ENCODE results near the gene SCML1.

Gene SCML1, protein sequence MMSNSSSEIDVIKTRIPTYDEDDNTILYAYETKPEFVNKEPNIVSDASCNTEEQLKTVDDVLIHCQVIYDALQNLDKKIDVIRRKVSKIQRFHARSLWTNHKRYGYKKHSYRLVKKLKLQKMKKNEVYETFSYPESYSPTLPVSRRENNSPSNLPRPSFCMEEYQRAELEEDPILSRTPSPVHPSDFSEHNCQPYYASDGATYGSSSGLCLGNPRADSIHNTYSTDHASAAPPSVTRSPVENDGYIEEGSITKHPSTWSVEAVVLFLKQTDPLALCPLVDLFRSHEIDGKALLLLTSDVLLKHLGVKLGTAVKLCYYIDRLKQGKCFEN

DNA sequence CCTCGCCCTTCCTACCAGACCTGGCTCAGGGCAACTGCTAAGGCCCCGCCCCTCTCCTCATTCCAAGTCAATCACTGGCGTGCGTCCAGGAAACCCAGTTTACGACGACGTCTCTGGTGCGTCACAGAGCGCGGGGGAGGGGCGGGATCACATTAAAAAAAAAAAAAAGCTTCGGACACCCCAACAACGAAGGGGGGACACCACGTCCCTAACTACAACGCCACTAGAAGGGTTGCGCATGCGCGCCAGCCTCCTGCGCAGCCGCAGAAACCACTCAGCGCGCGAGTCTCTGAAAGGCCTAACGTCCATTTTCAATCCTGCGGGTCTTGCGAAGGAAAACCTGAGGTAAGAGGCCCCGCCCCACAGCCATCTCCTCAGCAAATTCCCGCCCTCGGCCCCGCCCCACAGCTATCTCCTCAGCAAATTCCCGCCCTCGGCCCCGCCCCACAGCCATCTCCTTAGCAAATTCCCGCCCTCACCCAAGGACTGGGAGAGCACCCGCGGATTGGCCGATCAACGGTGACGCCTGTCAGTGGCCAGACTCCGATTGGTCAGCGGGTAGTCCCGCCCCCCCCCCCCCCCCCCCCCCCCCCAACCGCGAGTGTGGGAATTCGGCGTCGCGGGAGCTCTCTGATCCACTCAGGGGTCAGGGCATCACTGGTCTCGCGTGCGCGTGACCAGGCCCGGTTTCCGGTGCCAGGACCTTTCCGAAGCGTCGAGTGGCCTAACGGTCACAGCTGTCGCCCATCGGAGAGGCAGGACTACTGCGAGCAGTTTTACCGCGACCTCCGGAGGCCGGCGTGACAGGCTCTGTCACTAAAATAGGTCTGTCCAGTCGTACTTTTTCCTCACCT, at the start of gene SCML1:
TSS of gene SCML1 (plus strand) at position 638 of the 854 bp plus-strand sequence. CDS start 6,694 bp downstream, outside the sequence.
- DNase-seq (ENCODE audit: low read depth in 4 of 4, low spot score in 1 of 4), result peak; percentile 61 to 83 (median 72)

DNA sequence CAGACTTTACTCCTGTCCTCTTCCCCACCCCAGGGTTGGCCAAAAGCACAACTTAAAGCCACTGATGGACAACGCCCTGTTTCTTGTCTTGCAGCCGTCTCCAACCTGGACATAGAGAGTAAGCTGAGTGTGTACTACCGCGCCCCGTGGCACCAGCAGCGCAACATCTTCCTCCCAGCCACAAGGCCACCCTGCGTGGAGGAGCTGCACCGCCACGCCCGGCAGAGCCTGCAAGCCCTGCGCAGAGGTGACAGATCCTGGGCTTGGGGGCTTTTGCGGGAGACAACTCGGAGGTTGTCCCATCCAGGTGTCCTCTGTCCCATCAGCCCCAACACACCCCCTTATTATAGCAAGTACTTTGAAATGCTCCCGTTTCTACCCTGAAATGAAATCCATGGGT, 49.6 kb upstream of the SCML1 start:
- DNase-seq (ENCODE audit: low read depth in 4 of 4, low spot score in 1 of 4), result no peak

DNA sequence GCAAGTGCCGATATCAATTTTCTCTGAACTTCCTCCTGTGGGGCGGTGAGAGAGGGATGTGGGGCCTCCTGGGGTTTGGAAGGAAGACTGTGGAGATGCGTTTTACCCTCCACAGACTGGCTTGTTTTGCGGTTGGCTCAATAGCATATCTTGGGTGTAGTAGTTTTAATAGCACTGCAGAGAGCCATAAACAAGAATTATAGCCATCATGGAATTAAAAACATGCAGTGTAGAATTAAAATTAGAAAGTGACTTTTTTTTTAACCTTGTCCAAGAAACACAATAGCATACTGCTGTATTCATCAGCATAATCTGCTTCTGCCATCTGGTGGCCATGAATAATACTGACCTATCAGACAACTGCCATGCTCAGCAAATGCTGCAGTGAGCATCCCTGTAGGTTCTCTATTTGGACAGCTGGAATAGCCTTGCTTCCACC, 47.3 kb upstream of the SCML1 start:
- DNase-seq (ENCODE audit: low read depth in 4 of 4, low spot score in 1 of 4), result peak in 3 of 4 experiments; percentile 2 to 17 (median 15)

DNA sequence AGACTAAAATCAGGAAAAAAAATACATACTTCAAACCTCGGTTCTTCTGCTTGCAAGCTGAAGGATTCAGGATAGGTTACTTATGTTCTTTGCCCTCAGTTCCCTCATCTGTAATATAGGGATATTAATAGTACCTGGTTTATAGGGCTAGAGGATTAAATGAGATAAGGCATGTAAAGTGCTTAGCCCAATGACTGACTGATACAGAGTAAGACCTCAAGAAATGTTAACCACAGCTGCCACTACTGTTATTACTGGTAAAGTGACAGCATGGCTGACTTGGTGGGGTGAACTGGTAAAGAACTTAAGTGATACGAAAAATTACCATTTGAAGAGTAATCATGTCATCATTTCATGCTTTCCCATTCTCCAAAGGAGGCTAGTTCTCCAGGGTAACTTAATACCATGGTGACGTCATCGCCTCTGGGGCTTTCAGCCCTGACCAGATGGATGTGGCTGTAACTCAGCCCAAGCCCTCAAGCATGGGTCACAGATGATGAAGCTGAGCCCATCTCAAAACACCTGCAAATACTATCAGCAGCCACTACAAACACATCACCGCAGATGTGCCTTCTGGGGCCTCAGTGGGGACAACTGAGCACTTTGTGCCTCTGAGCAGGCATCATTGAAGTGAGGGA, 44.5 kb upstream of the SCML1 start:
- DNase-seq (ENCODE audit: low read depth in 4 of 4, low spot score in 1 of 4), result no peak

DNA sequence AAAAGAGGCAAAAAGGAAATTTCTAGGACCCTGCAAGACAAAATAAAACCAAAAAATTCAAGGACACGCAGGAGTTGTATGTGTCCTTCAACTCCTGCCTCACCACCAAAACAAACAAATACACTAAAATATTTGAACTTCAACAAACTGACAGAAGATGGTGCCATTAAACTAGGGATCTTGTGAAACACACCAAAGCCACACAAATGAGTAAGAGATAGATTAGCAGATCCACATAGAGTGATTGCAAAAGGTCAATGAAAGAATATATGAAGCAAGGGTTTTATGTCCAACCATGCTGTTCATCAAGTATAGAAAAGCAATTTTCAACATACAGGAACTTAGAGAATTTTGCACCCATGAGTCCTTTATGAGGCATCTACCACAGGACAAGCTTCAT, 40.1 kb upstream of the SCML1 start:
- DNase-seq (ENCODE audit: low read depth in 4 of 4, low spot score in 1 of 4), result no peak

DNA sequence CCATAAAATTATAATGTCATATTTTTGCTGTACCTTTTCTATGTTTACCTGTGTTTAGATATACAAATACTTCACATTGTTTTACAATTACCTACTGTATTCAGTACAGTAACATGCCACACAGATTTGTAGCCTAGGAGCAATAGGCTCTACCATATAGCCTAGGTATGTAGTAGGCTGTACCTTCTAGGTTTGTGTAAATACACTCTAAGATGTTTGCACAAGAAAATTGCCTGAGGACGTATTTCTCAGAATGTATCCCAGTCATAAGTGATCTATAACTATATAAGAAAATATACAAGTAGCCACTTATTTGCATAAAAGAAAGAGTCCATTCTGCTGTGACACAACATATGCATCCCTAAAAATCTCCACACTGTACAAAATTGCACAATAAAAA, 36.3 kb upstream of the SCML1 start:
- no peak for DNase-seq (ENCODE audit: low read depth in 4 of 4, low spot score in 1 of 4)

DNA sequence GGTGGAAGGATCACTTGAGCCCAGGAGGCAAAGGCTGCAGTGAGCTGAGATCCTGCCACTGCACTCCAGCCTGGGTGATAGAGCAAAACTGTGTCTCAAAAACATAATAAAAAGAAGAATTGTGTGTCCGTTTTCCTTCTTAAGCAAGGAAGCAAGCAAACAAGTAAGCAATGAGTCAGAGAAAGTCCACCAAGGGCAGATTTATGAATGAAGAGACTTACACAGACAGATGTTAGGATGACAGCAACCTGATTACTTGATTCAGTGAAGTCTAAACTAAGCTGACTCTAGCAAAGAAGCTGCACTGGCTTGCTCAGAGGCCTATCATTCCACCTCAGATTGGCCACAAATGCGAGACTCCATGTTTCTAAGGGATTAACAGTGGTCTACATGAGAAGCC, 34.1 kb upstream of the SCML1 start:
- no peak for DNase-seq (ENCODE audit: low read depth in 4 of 4, low spot score in 1 of 4)

DNA sequence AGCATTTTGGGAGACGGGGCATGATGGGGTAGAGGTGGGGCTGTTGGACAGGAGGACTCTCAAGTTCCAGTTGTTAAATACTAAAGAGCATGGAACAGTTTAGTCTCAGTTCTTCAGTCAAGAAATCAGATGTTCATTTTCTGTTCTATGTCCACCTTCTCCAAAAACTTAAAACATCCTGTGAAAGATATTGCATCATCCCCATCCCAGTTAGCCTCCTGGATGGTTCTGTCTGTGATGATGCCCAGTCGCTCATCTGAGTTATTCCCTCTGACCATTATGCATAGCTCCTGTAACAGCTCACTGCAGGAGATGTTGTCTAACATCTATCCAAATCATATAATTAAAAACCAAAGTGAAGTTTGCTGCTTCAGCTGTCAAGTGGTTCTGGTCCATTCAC, 32.1 kb upstream of the SCML1 start:
- DNase-seq (ENCODE audit: low read depth in 4 of 4, low spot score in 1 of 4), result no peak

DNA sequence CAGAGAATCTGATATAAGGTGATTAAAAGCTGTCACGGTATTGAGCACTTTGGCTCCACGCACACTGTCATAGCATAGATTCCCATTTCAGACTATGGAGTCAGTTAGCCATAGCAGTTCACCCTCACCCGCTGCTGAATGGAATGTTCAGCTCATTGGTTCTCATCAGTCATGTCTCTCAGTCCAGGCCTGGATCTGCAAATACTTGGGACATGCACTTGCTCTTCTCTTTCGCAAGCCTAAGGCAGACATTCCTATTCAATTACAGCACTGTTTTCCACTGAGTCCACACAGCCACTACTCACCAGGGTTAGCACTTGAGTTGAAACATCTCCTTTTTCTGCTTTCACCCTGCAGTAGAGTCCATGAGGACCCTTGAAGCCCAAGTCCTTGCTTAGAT, 30.6 kb upstream of the SCML1 start:
- DNase-seq (ENCODE audit: low read depth in 4 of 4, low spot score in 1 of 4), result no peak

DNA sequence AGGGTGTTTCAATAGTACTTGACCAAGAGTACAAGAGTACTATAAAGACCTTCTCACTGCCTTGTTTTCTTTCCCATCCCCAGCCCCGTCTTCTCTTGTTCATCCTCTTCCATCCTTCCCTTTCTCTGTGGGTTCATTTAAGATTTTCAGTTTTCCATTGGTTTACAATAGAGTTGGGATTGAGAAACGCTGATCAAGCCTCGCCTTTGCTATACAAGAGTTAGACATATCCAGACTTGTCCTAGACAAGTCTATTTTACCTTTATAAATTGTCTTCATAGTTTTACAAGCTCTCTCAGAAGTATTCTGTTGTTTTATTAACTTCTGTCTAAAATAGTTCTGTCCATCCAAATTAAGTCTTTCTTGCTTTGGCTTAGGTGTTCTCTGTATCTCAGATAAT, 29.6 kb upstream of the SCML1 start:
- no peak for DNase-seq (ENCODE audit: low read depth in 4 of 4, low spot score in 1 of 4)

DNA sequence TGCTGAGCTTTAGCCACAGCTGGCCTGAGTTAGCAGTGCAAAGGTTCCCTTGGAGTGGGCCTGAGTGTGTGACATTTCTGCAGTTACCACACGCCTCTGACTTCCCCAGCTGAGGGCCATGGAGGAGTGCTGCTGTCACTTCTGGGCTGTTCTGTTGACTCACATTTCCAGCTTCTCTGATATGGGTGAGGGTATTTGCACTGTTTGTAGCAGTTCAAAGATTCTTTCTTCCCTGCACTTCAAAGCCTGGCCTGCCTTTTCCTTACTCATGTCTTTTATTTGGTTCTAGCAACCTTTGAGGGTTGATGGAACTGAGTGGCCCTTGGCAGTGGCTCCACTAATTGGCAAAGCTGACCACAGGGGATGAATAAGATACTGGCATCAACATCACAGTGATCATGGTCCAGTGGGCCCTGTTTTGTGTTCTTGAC, 26.4 kb upstream of the SCML1 start:
- DNase-seq (ENCODE audit: low read depth in 4 of 4, low spot score in 1 of 4), result no peak

DNA sequence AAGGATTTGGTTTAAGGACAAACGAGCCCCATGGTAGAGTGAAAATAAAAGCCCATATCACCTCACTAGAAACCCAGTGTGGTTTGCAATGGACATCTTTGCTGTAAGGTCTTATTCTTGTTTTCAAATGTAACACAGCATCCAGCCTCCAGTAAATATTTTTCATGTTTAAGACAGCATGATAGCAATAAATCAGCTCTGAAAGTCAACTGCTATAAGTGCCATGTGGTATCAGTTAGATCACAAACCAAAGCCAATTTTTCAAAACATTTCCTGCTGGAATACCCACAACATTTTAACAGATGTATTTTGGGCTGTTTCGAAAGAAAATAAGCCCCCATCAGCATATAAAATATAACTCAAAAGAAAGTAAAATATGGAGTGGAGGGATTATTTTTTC, 24.0 kb upstream of the SCML1 start:
- no peak for DNase-seq (ENCODE audit: low read depth in 4 of 4, low spot score in 1 of 4)

DNA sequence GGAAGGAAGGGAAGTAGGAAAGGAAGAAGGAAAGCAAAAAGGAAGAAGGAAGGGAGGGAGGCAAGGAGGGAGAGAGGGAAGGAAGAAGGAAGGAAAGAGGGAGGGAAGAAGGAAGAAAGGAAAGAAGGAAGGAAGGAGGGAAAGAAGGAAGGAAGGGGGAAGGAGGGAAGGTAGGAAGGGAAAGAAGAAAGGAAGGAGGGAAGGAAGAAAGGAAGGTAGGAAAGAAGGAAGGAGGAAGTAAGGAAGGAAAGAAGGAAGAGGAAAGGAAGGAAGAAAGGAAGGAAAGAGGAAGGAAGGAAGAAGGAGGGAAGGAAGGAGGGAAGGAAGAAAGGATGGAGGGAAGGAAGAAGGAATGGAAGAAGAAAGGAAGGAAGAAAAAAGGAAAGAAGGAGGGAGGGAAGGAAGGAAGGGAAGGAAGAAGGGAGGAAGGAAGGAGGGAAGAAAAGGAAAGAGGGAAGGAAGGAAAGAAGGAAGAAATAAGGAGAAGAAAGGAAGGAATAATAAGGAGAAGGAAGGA, 18.6 kb upstream of the SCML1 start:
- DNase-seq (ENCODE audit: low read depth in 4 of 4, low spot score in 1 of 4), result no peak

DNA sequence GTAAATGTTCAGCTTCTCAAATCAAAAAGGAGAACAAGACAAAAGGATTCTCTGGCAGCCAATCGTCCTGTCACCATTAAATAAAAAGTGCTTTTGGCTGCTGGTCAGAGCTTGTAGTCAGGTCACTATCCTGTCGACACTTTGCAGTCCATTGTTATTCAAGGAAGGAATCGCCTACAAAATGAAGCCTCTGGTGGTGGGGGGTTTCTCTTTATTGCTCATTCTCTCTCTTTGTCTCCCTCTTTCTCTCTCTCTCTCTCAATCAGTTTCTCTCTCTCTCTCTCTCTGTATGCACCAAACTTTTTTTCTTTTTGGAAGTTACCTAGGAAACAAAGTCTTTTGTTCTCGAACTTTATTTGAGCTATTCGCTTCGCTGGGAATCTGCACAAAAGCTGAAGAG, 17.6 kb upstream of the SCML1 start:
- DNase-seq (ENCODE audit: low read depth in 4 of 4, low spot score in 1 of 4), result no peak

DNA sequence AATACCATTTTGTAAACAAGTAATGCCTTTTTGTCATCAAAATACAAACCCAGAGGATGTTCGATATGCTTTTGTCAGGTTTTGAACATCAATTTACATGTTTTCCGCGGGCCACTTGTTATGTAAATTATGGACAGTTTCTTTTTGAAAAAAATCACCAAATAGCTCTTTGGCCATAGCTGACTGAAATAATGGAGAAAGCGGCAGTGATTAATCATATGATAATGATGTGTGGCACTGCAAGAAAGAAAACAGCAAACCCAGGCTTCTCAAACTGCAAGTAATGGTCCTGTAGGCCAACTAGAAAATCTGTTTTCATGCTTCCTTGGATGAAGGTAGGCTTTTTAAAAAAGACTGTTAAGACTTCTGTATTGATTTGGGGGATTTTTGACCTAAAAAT, 15.6 kb upstream of the SCML1 start:
- DNase-seq (ENCODE audit: low read depth in 4 of 4, low spot score in 1 of 4), result no peak

DNA sequence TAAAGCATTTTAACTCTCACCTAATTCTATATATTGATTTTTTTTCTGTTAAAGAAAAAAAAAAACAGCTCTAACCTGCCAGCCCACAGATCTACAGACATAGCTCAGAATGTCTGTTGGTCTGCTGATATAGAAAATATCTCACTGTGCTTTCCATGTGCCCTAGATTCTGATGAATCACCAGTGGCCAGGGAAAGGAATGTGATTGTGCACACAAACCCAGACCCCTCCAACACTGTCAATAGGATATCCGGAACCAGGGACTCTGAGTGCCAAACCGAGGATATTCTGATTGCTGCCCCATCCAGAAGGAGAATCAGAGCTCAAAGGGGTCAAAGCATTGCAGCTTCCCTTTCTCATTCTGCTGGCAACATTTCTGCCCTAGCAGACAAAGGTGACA, 12.1 kb upstream of the SCML1 start:
- no peak for DNase-seq (ENCODE audit: low read depth in 4 of 4, low spot score in 1 of 4)

DNA sequence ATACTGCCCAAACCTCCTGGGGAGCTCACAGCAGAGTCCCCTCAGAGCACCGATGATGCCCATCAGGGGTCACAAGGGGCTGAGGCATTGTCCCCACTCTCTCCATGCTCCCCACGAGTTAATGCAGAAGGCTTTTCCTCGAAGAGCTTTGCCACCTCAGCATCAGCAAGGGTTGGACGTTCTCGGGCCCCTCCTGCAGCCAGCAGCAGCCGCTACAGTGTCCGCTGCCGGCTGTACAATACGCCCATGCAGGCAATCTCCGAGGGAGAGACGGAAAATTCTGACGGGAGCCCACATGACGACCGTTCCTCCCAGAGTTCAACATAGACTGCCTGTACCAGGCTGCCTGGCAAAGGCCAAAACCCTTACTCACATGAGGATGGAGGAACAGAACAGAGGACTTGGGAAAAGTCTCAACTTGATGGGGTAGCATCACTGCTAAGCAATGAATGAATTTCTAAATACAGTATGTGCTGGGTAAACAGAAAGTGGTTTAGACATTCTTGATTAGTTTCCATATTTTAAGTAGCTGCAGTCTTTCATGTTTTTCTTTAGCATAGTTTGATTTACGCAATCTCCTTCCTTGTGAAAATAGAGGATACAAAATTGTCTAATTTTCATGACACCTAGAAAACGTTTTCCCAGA, 5.0 kb upstream of the SCML1 start:
- DNase-seq (ENCODE audit: low read depth in 4 of 4, low spot score in 1 of 4), result no peak

DNA sequence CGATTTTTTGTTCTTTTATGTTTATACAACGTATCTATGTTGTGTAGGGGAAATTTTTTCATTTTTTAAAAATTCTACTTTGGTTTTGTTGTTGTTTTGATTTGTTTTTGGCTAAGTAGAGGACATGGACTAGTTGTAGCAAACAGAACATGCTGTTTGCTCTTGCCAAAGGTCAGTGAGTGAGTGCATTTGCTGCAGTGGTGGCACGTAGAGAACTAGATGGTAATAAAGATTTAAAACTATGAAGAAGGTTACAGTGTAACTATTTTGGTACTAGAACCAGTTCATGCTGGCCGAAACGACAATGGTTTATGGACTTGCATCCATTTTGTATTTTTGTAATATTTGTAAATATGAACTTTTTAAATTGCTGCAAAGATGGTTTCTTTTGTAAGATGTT, 1.9 kb upstream of the SCML1 start:
- DNase-seq (ENCODE audit: low read depth in 4 of 4, low spot score in 1 of 4), result no peak

DNA sequence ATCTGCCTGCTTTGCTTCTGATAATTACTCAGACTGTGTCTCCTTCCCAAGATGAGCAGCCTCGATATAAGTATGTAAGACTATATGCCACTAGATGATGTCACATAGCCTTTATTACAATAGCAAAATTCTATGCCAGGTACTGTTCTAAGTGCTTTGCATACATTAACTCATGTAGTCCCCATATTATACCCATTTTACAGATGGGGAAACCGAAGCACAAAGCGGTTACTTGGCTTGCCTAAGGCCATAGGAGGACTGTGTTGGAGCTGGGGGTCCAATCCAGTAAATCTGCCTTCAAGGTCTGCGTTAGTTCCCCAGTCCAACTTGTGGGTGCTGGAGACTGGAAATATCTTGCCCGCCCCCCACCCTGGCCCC, 826 bp upstream of the SCML1 start:
- DNase-seq (ENCODE audit: low read depth in 4 of 4, low spot score in 1 of 4), result no peak

DNA sequence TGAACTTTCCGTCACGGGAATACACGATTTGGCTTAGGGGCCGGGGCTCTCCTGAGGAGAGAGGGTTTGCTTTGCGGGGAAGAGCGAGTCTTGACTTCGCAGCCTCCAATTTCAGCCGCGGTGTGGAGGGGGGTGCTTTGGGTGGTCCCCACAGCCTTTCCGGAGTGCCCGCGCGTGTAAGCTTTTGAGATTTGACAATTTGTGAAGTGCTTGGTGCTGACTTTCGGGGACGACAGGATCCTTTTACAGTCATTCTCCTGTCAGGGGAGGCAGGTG, 355 bp downstream of the SCML1 start:
- no peak for DNase-seq (ENCODE audit: low read depth in 4 of 4, low spot score in 1 of 4)

DNA sequence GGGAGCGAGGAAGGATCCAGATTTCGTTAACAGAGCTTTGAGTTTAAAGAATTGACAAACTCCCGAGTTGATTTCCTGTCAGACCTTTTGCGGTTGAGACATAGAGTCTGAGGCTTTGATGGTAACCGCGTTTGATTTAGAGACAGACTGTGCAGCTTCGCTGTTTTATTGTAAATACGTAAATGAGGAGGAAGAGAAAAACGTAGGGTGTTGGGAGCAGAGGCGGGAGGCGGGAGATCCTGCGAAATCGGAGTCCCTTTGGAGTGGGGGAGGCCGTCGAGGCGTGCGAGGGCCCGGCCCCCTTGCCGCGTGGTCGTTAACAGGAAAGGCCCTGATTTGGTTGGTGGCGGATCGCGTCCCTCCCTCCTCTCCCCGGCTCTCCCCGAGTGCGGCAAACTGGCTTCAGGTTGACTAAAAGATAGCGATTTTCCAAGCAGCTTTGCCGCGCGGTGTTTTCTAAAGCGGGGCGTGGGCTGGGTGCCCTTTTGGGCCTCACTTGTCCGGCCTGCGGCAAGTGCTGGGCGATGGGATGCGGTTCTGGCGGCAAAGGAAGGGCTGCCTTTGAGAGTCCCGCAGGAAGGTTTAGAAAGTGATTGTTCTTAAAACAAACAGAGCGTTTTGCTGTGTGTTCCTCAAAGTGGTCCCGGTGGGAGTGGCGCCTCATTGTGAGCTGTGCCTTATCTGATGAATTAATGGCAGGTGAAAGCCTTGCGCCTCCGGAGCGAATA, 857 bp downstream of the SCML1 start:
- no peak for DNase-seq (ENCODE audit: low read depth in 4 of 4, low spot score in 1 of 4)

Data from stimulated activated CD4-positive, alpha-beta T cell treated with anti-CD3 and anti-CD28 coated beads, Interleukin-1b, Interleukin-23, amount 100 ng/mL, for 24 hours (primary cell).